HG02623 (cell line): ENCODE results near the gene NUP160.
"Not testable (repeated sequence)": the region's sequence is repeated elsewhere in the genome, so short reads cannot be mapped to it uniquely, and the experiment has no call there.

Experiments
- ATAC-seq: cut with Tn5 transposase; IDR thresholded peaks from one replicate; pipeline ENCODE4 v1.9.1; 2021; ENCODE audit warnings: moderate library complexity; ENCODE audit not compliant: unreplicated experiment

The NUP160 gene

DNA sequence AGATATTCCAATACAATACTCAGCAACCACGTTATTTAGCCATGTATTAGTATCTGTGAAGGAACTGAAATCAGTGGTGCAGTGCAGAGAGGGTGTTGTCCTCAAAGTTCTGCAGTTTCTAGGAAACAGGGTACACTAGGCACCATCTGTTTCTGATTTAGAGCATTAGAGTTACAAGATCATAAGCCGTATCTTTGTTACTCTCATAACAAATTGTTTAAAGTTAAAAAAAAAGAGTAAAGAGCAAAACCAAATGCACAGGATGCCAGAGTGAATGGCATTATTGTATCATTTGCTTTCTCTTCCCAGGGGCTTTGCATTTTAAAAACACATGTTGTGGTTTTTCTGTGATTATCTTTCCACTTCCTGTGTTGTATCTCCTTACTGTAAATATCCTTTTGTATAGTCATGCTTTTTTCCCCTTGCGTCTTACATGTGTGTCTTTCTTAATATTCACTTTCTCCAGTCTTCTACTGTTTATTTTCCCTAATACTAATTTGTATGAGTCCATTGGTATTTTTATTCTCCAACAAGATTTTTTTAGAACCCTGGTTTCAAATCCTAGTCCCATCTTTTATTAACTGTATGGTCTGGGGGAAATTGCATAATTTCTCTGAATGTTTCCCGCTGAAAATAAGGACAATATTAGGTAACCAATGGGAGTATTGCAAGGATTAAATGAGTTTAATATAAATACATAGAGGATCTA is 15.2 kb upstream of the NUP160 start:
- ATAC-seq: no peak

DNA sequence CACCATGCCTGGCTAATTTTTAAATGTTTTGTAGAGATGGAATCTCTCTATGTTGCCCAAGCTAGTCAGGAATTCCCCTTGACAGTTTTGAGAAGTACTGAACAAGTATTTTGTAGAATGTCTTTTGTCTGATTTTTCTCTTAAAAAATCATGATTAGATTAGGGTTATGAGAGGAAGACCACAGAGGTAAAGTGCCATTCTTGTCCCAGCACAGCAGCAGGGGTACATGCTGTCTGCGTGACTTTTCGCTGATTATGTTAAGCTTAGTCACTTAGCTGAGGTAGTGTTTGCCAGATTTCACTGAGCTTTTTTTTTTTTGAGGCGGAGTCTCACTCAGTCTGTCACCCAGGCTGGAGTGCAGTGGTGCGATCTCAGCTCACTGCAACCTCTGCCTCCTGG is 13.6 kb upstream of the NUP160 start:
- no peak for ATAC-seq

DNA sequence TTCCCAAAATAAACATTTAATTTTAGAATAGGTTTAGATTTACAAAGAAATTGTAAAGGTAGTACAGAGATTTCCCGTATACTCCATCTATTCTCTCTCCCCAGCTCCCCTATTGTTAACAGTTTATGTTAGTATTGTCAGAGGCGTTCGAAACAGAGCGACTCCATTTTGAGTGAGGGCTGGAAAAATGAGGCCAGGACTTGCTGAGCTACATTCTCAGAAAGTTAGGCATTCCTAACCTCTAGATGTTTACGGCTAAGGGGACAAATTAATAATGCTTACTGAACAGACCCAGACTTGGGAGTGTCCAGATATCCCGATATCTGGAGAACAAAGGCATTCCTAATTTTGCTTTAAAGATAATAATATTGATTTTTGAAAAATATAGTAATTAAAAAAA is 12.4 kb upstream of the NUP160 start:
- no peak for ATAC-seq

DNA sequence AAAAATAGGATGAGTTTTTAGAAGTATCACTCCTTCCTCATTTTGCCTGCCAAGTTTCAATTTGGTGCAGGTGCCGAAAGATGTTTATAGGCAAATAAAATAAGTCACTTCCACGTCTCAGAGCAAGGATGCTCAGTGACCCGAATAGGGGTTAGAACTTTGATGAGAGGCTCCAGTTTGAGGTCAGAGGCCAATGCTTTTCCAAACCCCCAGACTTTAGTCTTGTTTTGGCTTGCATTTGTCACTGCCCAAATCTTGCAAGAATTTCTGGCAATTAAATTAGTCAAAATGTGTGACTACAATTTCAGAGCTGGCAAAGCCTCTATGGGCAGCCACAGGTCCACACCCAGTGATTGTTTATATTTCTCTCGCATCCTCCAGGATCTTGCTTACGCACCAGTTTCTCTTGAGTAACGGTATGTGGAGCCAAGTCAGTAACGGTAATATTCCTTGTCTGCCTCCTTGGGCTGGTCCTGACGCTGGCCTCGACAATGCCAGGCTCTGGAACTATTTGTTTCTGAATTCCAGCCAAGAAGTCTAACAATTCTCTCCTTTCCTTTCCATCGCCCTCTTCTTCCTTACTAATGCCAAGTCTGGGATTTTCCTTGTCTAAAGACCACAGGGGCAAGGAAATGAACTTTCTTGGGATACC is 9.9 kb upstream of the NUP160 start:
- no peak for ATAC-seq

DNA sequence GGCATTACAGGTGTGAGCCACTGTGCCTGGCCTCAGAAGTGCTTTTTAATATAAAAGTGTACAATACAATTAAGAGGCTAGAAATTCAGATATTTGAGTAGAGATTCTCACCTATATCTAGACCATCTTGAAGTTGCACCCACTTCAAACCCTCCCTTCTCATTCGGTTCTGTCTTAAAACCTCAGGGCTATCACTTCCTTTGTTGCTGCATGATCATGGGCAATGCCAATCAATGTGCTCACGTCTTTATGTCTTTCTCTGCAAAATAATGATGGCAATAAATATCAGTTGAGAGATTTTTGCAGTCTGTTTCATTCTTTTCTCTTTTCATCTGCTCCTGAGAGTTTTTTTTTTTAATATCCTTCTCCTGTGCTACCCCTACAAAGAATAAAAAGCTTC is 9.3 kb upstream of the NUP160 start:
- no peak for ATAC-seq

DNA sequence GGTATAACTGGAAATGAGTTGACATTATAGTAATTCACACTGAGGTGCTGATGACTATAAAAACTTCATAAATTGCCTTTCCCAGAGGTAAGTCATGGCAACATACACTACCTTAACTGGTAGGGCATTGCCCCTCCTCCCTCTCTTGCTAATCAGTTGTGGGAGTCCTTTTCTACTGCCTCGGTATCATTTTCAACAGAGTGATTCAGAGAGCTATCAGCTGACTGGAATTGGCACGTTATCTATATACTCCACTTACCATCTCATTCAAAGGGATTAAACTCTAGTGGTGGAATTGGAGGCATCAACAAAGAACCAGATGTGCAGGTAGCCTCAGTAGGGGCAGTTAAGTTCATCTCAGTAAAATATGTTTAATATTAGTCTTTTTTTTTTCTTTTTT is 8.0 kb upstream of the NUP160 start:
- no peak for ATAC-seq

DNA sequence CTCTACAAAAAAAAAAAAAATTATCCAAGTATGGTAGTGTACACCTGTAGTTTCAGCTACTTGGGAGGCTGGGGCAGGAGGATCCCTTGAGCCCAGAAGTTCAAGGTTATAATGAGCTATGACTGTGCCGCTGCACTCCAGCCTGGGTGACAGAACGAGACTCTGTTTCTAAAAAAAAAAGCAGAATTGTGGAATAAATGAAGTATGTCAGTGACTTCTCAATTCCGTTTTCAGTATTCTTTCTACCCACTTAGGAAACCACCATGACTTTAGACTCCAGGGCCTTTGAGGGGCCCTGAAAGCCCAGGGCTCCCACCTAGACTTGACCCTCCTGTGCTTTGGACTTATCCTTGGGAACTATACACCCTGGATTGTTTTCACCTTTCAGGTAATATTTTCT is 6.5 kb upstream of the NUP160 start:
- ATAC-seq: peak; percentile 47

DNA sequence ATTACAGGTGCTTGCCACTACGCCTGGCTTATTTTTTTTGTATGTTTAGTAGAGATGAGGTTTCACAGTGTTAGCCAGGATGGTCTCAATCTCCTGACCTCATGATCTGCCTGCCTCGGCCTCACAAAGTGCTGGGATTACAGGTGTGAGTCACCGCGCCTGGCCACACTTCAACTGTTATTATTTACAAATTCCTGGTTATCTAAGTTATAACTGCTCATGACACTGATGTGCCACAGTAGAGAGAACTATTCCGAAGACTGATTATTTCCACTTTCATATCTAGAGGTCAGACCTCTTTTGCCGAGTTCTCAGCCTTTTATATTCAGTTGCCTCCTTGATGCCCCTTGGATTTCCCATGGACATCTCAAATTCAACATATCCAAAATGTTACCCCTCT is 3.9 kb upstream of the NUP160 start:
- no peak for ATAC-seq

DNA sequence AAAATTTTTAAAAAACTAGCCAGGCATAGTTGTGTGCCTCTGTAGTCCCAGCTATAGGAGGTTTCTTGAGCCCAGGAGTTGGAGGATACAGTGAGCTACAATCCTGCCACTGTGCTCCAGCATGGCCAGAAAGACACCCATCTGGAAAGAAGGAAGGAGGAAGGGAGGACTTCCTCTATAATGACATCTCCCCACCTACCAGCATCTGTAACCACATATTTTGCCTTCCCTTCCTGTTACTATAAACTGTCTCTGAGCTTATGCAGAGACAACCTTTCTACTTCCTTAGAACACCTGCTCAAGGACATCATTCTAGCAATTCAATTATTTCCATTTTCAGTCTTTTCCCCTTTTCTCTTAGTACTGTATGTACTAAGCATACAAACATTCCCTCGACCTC is 2.2 kb upstream of the NUP160 start:
- ATAC-seq: peak; percentile 37

DNA sequence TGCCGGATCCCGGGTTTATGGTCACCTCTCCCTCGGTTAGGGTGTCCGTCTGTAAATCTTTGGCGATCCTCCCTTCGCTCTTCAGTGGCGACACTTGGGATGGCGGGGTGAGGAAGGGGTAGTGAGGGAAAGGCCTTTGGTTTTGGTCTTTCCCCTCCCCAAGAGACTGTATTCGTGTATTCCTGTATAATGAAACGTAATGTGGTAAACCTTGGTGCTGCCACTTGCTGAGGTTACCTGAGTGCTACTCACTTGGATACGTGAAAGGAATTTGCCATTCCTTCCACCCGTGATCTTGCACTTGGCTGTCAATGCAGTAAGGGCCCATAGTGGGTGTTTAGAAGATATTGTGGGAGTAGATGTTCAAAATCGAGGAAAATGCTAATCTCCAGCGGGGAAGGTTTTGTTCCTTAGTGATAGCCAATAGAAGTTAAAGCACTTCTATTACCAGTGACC is 578 bp upstream of the NUP160 start:
- peak; percentile 5 for ATAC-seq

DNA sequence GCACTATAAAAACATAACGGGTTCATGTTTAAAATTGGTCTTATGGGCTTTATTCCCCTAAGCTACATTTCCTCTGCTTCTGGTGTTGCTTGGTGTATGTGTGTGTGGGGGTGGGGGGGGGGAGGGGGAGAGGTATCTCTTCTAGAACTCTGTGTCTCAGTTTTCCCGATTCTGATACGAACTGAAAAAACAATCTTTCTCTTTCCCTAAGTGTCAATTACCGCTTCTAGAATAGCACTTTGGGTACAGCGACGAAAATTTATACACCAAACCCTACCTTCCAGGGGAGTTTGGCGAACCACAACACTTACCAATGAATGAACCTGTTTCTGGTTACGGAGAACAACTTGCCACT is 636 bp downstream of the NUP160 start:
- no peak for ATAC-seq

DNA sequence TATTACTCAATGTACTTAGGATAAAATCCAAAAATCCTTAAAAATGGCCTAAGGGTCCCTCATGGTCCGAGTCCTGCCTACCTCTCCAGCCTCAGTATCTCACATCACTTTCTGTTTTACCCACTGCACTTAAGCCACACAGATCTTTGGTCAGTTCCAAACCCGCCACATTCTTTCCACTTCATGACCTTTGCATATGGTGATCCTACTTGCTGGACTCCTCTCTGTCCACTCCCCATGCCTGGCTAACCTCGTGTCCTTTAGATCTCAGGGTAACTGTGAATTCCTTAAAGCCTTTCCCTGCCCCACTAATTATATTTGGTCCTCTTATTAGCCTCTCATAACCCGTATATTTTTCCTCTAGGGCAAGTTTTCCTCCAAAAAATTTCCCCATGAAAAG is 1.2 kb downstream of the NUP160 start:
- ATAC-seq: no peak

DNA sequence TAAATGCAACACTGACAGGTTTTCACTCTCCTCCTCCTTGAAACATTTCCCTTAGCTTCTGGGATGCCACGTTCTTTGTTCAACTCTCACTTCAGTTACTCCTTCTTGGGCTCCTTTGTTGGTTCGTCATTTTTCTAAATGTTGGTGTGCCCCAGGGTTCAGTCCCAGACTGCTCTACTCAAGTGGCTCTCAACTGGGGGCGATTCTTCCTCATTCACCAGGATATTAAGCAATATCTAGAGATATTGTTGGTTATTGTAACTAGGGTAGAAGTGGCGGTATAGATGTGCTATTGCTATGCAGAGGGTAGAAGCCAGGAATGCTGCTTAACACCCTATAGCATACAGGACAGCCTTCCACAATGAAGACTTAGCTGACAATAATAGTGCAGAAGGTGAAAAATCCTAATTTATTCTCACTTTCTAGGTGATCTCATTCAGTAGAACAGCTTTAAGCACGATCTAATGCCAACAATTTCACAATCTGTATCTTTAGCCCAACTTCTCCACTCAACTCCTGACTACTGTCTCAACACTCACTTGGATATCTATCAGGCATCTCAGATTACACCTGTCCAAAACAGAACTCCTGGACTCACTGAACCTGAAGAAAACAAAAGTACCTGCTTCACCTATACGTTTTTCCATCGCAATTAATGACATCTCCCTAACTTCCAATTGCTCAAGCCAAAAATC is 4.6 kb downstream of the NUP160 start:
- no peak for ATAC-seq

DNA sequence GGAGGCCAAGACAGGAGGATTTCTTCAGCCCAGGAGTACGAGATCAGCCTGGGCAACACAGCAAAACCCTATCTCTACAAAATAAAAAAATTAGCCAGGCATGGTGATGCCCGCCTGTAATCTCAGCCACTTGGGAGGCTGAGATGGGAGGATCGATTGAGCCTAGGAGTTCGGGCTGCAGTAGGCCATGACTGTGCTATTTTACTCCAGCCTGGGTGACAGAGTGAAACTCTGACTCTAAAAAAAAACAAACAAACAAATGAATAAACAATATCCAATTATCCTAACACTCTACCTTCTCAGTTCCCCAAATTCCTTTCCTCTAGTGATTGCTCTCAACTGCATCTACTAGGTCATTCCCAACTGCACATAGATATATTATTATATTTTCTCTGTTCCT is 5.4 kb downstream of the NUP160 start:
- no peak for ATAC-seq

DNA sequence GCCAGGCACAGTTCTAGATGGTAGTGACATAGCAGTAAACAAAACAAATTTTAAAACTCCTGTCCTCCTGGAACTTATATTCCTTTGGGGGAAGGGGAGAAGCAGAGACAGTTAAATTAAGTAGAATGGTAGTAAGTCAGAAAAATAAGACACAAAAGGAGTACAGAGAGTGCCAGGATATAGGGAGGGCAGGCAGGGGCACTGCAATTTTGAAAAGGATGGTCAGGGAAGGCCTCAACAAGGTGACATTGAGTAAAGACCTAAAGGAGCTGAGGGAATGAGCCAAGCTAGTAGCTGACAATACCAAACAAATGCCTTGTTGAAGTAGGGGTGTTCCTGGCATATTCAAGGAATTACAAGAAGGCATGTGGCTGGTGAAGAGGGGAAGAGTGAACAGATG is 10.2 kb downstream of the NUP160 start:
- no peak for ATAC-seq

DNA sequence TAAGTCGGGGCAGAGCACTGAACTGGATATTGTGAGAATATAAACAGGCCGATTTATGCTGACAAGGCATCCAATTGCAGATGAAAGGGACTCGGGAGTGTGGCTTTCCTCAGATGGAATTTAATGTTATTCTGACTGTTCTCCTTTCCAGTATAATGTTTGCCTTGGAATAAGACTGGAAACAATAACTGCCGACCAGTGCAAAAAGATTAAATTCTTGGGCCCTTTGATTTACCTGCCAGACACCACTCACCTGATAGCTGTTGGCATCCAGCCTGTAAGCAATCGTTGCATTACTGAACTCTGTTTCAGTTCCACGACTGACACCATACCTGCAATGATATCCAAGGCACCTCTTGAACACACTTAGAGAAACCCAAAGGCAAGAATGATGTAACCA is 10.9 kb downstream of the NUP160 start:
- no peak for ATAC-seq

DNA sequence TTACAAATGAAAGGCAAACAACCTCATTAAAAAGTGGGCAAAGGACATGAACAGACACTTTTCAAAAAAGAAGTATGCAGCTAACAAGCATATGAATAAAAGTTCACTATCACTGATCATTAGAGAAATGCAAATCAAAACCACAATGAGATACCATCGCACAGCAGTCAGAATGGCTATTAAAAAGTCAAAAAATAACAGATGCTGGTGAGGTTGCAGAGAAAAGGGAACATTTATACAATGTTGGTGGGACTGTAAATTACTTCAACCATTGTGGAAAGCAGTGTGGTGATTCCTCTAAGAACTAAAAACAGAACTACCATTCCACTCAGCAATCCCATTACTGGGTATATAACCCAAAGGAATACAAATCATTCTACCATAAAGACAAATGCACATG is 18.1 kb downstream of the NUP160 start:
- ATAC-seq: not testable (repeated sequence)

DNA sequence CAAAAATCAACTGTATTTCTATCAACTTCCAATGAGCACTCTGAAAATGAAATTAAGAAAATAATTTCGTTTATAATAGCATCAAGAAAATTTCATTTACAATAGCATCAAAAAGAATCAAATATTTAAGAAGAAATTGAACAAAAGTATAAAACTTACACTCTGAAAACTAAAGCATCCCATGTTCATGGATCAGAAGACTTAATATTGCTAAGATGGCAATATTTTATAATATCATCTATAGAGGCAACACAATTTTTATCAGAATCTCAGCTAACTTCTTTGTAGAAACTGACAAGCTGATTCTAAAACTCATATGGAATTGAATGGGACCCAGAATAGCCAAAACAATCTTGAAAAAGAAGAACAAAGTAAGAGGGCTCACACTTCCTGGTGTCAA is 19.9 kb downstream of the NUP160 start:
- no peak for ATAC-seq

DNA sequence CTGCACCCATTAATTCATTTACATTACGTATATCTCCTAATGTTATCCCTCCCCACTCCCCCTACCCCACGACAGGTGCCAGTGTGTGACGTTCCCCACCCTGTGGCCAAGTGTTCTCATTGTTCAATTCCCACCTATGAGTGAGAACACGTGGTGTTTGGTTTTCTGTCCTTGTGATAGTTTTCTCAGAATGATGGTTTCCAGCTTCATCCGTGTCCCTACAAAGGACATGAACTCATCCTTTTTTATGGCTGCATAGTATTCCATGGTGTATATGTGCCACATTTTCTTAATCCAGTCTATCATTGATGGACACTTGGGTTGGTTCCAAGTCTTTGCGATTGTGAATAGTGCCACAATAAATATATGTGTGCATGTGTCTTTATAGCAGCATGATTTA is 25.5 kb downstream of the NUP160 start:
- not testable (repeated sequence) for ATAC-seq

DNA sequence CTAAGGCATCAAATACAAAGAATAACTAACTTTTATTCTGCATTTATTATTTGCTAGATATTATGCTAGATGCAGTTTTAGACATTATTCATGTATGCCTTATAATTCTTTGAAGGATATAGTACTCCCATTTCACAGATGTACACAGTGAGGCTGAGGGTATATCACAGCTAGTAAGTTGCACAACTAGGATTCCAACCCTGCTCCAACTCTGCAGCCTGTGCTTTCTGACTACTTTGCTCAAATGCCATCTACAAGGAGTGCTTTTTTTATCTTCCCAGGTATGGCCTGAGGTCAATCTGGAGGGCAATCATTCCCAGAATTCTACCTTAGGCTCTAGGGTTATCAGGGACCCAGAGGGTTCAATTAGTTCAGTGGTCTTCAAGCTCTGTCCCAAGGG is 28.4 kb downstream of the NUP160 start:
- no peak for ATAC-seq

DNA sequence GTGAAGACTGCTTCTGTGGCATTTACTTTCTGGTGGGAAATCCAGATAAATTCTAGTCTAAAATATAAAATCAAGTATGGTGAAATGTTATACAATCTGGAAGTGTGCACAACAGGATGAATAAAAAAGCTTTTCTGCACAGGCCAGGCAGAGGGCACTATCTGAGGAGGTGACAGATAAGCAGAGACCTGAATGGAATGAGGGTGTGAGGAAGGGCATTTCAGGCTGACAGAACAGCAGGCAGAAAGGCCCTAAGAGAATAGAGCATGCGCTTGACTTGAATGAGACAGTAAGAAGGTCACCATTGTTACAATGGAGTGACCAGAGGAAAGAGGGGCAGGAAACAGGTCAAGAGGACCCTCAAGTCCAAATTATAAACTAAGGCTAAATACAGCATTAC is 47.4 kb downstream of the NUP160 start:
- ATAC-seq: no peak

DNA sequence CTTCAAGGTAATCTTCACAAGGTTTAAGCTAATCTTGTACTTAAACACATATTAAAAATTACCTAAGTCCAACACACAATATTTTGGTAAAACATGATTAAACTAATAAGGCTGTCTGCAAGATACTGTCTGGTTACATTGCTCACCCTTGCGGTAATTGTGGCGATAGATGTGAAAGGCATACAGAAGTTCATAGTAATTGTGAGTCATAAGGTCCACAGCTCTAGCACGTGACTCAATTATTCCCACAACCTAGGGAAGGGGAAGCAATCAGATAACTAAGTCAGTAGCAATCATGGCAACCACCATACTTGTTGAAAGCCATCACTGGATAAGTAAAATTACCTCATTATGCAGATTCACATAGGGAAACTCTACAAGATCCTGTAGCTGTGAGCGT is 50.5 kb downstream of the NUP160 start:
- ATAC-seq: no peak
